ENCODE measurements around the gene KIF19.

GRCh38 chr17:74305865-74306654, 20.0 kb upstream of the KIF19 start:
- no peak for TF ChIP-seq POLR2A (IDR thresholded peaks at IDR 0.05)
- TF ChIP-seq, protein P1, sequence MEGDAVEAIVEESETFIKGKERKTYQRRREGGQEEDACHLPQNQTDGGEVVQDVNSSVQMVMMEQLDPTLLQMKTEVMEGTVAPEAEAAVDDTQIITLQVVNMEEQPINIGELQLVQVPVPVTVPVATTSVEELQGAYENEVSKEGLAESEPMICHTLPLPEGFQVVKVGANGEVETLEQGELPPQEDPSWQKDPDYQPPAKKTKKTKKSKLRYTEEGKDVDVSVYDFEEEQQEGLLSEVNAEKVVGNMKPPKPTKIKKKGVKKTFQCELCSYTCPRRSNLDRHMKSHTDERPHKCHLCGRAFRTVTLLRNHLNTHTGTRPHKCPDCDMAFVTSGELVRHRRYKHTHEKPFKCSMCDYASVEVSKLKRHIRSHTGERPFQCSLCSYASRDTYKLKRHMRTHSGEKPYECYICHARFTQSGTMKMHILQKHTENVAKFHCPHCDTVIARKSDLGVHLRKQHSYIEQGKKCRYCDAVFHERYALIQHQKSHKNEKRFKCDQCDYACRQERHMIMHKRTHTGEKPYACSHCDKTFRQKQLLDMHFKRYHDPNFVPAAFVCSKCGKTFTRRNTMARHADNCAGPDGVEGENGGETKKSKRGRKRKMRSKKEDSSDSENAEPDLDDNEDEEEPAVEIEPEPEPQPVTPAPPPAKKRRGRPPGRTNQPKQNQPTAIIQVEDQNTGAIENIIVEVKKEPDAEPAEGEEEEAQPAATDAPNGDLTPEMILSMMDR (IDR thresholded peaks at IDR 0.05): peak in 3 of 6 experiments; percentile 9 to 31 (median 19)
